Fibroblast of skin of right quadriceps (primary cell): ENCODE measurements around the gene TCF7L1.
"Not testable (repeated sequence)": the region's sequence is repeated elsewhere in the genome, so short reads cannot be mapped to it uniquely, and the experiment has no call there.

Experiments
- DNase-seq: peaks from one replicate; pipeline ENCODE4 v3.0.0-alpha.2; 2013

Gene TCF7L1

GRCh38 chr2:85185431-85185940 lies 52.3 kb downstream of the TCF7L1 start:
- DNase-seq = no peak

DNA sequence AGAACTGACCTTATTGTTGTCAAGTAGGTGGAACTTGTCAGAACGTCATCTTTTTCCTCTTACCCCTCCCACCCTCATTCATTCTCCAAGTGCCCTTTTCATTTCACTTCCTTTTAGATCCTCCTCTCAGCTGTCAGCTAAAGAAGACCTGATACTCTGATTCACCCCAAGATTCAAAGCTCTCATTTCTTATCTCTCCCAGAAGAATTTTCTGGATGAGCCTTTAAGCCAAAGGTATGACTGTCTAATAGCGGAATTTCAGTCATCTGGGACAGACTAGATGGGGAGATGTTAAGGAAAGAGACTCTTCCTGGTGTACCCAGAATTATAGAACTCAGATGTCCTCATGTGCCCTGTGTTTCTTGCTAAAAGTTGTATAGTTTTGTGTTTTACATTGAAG lies 53.9 kb downstream of the TCF7L1 start:
- no peak for DNase-seq

DNA sequence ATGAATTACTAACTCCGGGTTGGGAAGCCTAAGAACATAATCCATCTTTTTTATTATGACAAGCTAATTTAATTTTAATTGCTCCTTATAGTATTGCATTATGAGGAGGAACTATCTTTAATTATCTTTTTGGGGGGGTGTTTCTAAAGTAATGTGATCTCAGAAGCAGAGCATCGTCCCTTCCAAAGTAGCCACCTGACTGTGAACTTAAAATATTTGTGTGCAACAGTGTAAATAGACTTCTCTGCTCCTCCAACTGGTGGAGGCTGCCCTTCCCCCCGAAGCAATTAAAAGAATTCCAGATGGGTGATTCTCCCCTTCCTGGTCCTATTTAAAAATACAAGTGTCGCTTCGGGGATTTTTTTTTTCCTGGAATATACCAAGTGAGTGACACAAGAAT lies 55.7 kb downstream of the TCF7L1 start:
- peak; percentile 77 for DNase-seq

GRCh38 chr2:85189606-85190270 lies 56.5 kb downstream of the TCF7L1 start:
- no peak for DNase-seq

DNA sequence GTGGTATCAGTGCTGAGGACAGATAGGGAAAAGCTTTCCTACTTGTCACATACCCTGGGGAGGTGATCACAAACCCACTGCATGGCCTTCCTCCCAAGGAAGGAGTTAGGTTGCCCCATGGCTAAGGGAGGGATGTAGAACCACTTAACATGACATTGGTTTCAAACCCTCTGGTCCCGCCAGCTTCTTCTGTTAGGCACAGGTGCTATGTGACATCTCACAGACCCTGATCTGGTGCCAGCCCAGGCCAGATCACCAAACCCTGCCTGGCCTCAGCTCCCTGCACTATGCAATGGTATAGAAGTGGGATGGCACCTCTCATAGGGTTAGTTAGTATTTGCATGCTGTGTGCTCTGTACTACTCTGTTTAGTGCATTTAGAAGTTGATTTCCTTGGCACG lies 58.0 kb downstream of the TCF7L1 start:
- DNase-seq = no peak

DNA sequence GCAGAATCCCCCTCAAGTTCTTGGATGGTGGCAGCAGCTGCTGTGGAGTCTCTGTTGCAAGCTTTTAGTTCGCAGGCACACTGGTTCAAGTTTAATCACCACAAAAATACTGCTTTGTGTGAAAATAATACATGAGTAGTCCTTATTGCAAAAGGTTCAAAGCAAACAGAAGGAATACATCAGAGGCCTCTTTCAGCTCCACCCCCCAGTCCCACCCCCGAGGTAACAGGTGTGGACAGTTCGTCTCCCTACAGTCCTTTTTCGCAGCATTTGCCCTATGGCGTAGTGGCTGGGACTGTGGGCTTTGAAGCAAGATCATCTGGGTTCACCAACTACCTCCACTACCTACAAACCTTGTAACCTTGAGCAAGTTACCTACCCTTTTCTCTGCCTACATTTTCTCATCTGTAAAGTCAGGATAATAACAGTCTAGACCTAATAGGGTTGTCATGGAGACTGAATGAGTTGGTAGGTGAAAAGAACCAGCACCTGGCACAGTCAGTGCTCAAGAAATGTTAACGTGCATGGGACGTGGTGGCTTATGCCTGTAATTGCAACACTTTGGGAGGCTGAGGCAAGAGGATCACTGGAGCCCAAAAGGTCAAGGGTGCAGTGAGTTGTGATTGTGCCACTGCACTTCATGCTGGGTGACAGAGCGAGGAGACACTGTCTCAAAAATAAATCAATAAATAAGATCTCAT lies 61.7 kb downstream of the TCF7L1 start:
- DNase-seq = no peak

DNA sequence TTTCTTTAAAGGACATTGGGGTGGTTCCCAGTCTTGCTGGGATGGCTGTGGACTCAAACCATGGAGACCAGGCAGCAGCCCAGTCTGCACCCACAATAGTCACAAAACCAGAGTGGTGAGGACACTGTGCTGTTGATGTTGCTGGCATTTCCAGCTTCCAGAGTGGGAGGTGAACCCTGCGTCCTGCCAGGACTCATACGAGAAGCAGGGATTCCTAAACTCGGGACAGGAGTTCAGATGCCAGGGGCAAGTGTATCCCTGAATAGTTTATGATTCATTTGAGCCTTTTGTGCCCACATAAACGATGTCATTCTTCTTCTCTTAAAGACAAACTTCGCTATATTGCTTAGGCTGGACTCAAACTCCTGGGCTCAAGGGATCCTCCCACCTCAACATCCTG lies 62.8 kb downstream of the TCF7L1 start:
- no peak for DNase-seq

GRCh38 chr2:85199698-85200097 lies 66.5 kb downstream of the TCF7L1 start:
- DNase-seq = peak; percentile 66

GRCh38 chr2:85209887-85210286 lies 76.7 kb downstream of the TCF7L1 start:
- DNase-seq = no peak

DNA sequence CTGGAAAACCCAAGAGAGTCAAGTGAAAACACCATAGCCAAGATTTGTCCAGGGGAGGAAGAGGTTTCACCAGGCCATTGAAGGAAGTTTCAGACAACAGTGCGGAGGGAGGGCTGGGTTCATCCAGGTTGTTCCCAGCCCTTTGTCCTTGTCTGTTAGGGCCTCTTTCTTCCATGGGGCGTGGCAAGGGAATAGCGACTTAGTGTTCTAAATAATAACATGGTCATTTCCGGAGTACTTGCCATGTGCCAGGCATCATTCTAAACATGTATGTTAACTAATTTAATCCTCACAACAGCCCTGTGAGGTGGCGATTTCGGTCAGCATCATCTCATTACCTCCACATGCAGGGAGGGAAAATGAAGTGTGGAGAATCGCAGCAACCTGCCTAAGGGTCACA lies 77.3 kb downstream of the TCF7L1 start:
- no peak for DNase-seq

DNA sequence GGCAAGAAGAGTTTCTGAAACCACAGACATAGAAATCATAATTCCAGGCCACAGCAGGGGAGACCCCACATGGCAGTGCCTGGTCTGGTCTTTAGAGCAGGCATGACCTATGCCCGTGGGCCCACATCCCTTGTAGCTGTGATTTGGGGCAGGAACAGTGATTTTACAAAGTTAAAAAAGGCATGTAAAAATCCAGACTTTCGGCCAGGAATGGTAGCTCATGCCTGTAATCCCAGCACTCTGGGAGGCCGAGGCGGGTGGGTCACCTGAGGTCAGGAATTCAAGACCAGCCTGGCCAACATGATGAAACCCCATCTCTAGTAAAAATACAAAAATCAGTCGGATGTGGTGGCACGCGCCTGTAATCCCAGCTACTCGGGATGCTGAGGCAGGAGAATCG lies 78.4 kb downstream of the TCF7L1 start:
- DNase-seq = not testable (repeated sequence)

DNA sequence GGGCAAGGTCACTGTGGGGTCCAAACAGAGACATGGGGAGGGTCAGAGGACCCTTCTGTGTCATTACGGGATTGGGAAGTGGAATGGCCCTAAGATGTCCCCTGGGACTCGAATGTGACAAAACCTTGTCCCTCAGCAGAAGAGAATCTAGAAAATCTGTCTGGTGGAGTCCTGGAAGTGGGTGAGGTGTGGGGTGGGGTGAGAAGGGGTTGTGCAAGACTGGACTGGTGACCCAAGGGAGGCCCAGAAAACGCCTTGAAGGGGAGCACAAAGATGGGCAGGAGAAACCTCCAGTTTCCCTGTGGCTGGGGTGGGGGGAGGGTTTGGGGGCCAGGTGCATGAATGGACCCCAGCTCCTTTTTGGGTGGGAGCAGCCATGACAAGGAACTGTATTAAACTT lies 79.6 kb downstream of the TCF7L1 start:
- no peak for DNase-seq

GRCh38 chr2:85213404-85213803 lies 80.2 kb downstream of the TCF7L1 start:
- no peak for DNase-seq

GRCh38 chr2:85213901-85214512 lies 80.8 kb downstream of the TCF7L1 start:
- no peak for DNase-seq

- DNase-seq = no peak
These were observed 81.9 kb downstream of the TCF7L1 start for GRCh38 chr2:85215081-85215447.

DNA sequence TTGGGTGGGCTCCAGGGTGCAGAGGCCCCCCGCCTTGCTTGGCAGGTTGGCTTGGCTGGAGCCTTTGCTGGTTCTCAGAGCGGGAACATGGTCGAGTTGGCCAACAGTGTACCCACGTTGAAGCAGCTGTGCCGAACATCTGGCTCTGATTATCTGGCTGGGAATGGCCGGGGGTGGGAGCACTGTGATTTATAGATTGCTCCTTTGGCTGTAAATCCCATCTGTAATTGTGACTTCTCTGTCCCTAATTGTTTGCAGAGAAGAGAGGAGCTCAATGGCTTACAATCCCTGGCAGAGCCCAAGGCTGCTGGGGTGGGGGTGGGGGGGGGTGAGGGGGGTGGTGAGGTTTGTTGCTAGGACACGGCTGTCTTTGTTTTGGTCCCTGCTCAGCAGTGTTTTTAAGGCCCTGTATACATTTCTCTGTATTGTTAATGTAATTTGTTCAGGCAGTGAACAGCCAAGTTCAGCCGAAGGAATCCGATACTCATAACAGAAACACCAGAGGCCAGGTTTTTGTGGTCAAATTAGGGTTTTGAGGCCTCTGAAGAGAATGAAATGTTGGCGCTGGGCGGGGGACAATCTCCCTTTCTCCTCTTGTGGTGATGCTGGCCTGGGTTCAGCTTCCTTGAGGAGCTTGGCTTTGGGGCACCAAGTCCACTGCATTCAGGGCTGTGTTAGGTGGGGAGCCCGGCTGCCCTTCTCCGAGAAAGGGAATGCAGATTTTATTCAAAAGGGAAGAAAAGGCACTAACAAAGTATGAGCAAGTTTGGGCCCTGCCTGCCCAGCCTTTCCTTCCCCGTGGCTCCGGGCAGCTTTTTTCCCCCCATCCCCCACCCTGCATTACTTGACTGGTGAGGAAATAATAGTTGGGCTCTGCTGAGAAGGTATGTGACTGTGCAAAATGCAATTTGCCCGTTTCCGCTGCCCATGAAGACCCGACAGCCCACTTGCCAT lies 82.5 kb downstream of the TCF7L1 start:
- peak; percentile 97 for DNase-seq

DNA sequence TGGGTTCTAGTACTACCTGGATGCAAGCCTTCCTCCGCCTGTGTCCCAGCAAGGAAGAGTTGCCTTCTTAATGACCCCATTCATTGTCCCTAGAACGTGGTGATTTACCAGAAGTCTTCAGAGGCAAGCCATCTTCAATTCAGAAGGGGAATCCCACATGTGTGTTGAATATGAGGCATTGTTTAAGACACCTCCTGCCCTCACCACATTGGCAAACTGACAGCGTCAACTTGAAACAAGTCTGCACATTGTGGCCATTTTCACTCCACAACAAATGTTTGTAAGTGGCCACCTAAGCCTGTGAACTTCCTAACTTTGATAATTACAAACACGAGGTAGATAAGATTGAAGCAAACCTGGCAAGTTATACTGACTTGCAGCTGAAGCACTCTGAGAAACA lies 83.7 kb downstream of the TCF7L1 start:
- no peak for DNase-seq

DNA sequence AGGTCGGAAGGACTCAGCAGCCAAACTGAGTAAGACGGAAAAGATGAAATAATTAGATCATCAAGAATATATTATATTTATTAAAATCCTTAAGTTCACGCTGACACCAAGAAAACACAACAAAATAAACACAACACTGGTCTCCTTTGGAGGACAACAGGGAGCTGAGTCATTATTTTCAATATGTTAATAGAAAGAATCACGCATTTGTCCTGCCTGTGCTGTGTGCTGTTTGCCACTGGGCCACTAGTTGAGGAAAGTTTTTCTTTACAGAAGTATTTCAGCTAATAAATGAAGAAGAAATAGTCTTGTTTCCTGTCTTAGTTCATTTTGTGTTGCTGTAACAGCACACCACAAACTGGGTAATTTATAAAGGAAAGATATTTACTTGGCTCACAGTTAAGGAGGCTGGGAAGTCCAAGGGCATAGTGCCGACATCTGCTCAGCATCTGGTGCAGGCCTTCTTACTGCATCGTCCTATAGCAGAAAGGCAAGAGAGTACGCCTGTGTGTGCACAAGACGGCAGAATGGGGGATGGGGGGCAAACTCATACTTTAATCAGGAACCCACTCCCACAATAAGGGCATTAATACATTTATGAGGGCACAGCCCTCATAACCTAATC lies 88.0 kb downstream of the TCF7L1 start:
- peak; percentile 60 for DNase-seq

GRCh38 chr2:85222792-85223191 lies 89.6 kb downstream of the TCF7L1 start:
- DNase-seq = peak; percentile 15

DNA sequence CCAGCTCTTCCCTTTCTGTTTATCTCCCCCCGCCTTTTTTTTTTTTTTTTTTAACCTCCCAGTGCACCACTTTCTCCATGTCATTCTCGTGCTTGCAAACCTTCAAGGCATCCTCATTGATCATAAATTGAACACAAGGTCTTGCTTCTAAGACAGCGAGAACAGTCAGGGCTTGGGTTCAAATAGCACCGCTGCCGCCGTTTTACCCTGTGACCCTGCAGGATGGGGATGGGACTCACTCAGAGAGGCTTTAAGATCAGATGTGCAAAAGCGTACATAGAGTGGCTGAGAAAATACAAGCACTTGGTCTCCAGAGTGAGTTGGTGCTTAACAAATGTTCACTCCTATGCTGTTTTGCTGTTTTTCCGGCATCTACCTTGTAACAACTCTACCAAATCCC lies 93.6 kb downstream of the TCF7L1 start:
- DNase-seq = no peak

DNA sequence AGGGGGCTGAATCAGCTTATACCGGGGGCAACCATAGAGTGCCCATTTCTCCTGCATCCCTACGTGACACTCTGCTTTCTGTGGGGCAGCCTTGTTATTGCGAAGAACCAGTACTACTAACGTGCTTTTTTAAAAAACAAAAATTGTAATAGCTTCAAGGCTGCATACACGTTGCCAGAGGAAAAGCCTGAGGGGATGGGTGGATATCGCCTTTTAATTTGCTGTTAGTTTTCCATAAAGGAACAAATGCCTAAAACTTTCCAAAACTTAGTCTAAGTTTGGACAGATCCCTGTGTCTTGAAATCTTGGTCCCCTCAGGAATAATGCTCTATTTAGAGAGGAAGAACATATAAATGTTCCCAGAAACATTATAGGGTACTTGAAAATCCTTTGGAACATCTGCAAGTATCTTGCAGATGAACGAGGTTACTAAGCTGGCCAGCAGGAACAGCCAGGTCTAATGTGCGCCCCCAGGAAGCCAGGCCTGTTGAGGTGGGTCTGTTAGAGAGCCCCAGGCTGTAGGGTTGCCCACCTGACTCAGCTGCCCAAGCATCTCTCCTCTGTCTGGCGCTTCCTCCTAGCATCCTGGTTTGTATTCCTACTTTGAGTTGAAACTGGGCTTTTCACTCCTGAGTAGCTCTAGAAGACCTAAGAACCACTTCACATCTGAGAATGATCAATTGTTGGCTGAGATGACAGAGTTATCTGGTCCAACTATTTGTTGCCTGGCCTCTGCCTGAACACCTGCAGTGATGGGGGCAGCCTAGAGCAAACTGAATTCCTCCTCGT lies 97.7 kb downstream of the TCF7L1 start:
- DNase-seq = no peak

GRCh38 chr2:85231468-85231805 lies 98.2 kb downstream of the TCF7L1 start:
- DNase-seq = no peak
